A549 (cell line): ENCODE results near the gene ARHGEF28. TPM values are rescaled to one million over a fixed set of nuclear protein-coding genes. Genes with fewer than 3 reads are reported as not detected.

ENCODE experiments used
- ATAC-seq, 2 experiments: fragments of 200-7000 bp in 1 of 2; fragments of >200 bp in 1 of 2; cut with Nextera tagmentation in 1 of 2; cut with Tn5 transposase in 1 of 2; 3 replicates each; pipeline versions ENCODE4 v1.8.0 to v1.9.1; 2018 to 2020; ENCODE audit warnings: mild to moderate bottlenecking in 1 of 2, moderate library complexity in 1 of 2
- CTCF ChIA-PET: fragments of 300-600 bp; sonication (Branson Sonifier 250); formaldehyde crosslinking; extraction: SDS; loops from one replicate; lab custom pipeline; 2021; ENCODE audit warnings: antibody characterized with exemption, inconsistent platforms; lab: Yijun Ruan, JAX
- POLR2A ChIA-PET: fragments of 350-600 bp; formaldehyde crosslinking; extraction: SDS; loops from one replicate; lab custom pipeline; 2021; ENCODE audit warnings: antibody characterized with exemption, inconsistent platforms; lab: Yijun Ruan, JAX
- DNase-seq, 2 experiments: peaks; one replicate each; pipeline versions ENCODE4 v3.0.0 to v3.0.0-alpha.2; 2011 to 2016; ENCODE audit warnings: low read depth in 1 of 2, low spot score in 1 of 2
- FAIRE-seq: peaks from 2 replicates; lab custom pipeline; 2011; peaks lifted over from hg19 to GRCh38; lab: Jason Lieb, UNC
- H3K27ac ChIP-seq, 2 experiments: fragments of >200 bp; sonication (Bioruptor Twin); formaldehyde crosslinking; 3 replicates each; pipeline ENCODE4 v1.5.1; 2016 to 2017
- H3K4me1 ChIP-seq: fragments of >200 bp; sonication (Bioruptor Twin); formaldehyde crosslinking; 3 replicates; pipeline ENCODE4 v1.6.1; 2016
- H3K4me2 ChIP-seq: fragments of >200 bp; sonication (Bioruptor Twin); formaldehyde crosslinking; 3 replicates; pipeline ENCODE4 v1.6.1; 2016
- H3K4me3 ChIP-seq: fragments of >200 bp; sonication (Bioruptor Twin); formaldehyde crosslinking; 3 replicates; pipeline ENCODE4 v1.5.1; 2016
- H3K9me3 ChIP-seq: fragments of >200 bp; sonication (Bioruptor Twin); formaldehyde crosslinking; 3 replicates; pipeline ENCODE4 v1.6.1; 2016
- CBX8 ChIP-seq: fragments of 200-600 bp; sonication (generic); IDR thresholded peaks from 2 replicates; pipeline ENCODE4 v1.6.1; 2016
- CHD4 ChIP-seq: fragments of 200-600 bp; sonication (generic); IDR thresholded peaks from 2 replicates; pipeline ENCODE4 v1.6.1; 2016; ENCODE audit warnings: antibody characterized with exemption, mild to moderate bottlenecking, borderline replicate concordance
- CTCF ChIP-seq: fragments of >200 bp; sonication (Bioruptor Twin); formaldehyde crosslinking; IDR thresholded peaks from 3 replicates; pipeline ENCODE4 v1.5.1; 2016
- E2F6 ChIP-seq: IDR thresholded peaks from 2 replicates; pipeline ENCODE4 v1.6.1; 2012; ENCODE audit warnings: low read depth, borderline replicate concordance
- ELK1 ChIP-seq: fragments of 150-350 bp; IDR thresholded peaks from 2 replicates; pipeline ENCODE4 v1.6.1; 2014; ENCODE audit warnings: low read depth, mild to moderate bottlenecking, low read length
- FOXS1 ChIP-seq: fragments of 250-450 bp; sonication (Bioruptor Pico); IDR thresholded peaks from 2 replicates; pipeline ENCODE4 v1.5.0; 2020; ENCODE audit warnings: mild to moderate bottlenecking, moderate library complexity
- HOXB13 ChIP-seq: fragments of 250-450 bp; sonication (Bioruptor Pico); IDR thresholded peaks from 2 replicates; pipeline ENCODE4 v1.5.0; 2020; ENCODE audit warnings: low read depth, mild to moderate bottlenecking, moderate library complexity
- JUN ChIP-seq, 2 experiments: fragments of >200 bp; sonication (Bioruptor Twin); formaldehyde crosslinking; IDR thresholded peaks; 2 replicates in 1 of 2; 3 replicates in 1 of 2; pipeline ENCODE4 v1.6.1; 2016 to 2017
- KDM5A ChIP-seq: fragments of 200-600 bp; sonication (generic); IDR thresholded peaks from 2 replicates; pipeline ENCODE4 v1.6.1; 2016; ENCODE audit warnings: antibody characterized with exemption, mild to moderate bottlenecking
- MAFK ChIP-seq: fragments of 450-650 bp; IDR thresholded peaks from 2 replicates; pipeline ENCODE4 v1.6.1; 2014; ENCODE audit not compliant: partially characterized antibody
- MAX ChIP-seq: IDR thresholded peaks from 2 replicates; pipeline ENCODE4 v1.6.1; 2012
- NR3C1 ChIP-seq: fragments of >200 bp; sonication (Bioruptor Twin); formaldehyde crosslinking; IDR thresholded peaks from 3 replicates; pipeline ENCODE4 v1.6.1; 2017
- POLR2AphosphoS2 ChIP-seq: conservative IDR thresholded peaks from 2 replicates; pipeline ENCODE4 v1.6.1; 2012; ENCODE audit warnings: low read length, improper control_type of control experiment, inconsistent platforms
- RCOR1 ChIP-seq: fragments of 150-350 bp; IDR thresholded peaks from 2 replicates; pipeline ENCODE4 v1.6.1; 2014; ENCODE audit warnings: antibody characterized with exemption, low read length, low read depth
- ZC3H11A ChIP-seq: fragments of 450-650 bp; IDR thresholded peaks from 2 replicates; pipeline ENCODE4 v1.6.1; 2014; ENCODE audit warnings: antibody characterized with exemption, mild to moderate bottlenecking
- ZFP36 ChIP-seq: fragments of 450-650 bp; IDR thresholded peaks from 2 replicates; pipeline ENCODE4 v1.6.1; 2014; ENCODE audit warnings: borderline replicate concordance; ENCODE audit not compliant: partially characterized antibody
- WGBS: methylation state at CpG from one replicate; pipeline ENCODE4 v1.1.6; 2017; ENCODE audit errors: missing lambda C conversion rate; 5-methylcytosine and 5-hydroxymethylcytosine counted together
- polyA plus RNA-seq, 4 experiments: library from polyadenylated mRNA; depleted of rRNA in 3 of 4; stranded (reverse); fragments of >200 nt; fragmentation: RNase III in 1 of 4; extraction: RNeasy Plus Mini Kit Qiagen cat#74134 plus additional on column Dnase treatment in 1 of 4; gene quantifications; 2 replicates in 3 of 4; 3 replicates in 1 of 4; pipeline ENCODE4 v1.2.3, GENCODE V29; 2011 to 2017
- TF ChIP-seq, protein P1 (sequence below): fragments of 250-450 bp; sonication (Bioruptor Pico); IDR thresholded peaks from 2 replicates; pipeline ENCODE4 v1.5.0; 2020; ENCODE audit warnings: low read depth, mild to moderate bottlenecking, moderate library complexity

The ARHGEF28 gene
- polyA plus RNA-seq, 2 of the 4 experiments (the other 2 are of a cell fraction) = 17.0 to 22.3 TPM

- ChIA-PET POLR2A (no interaction called here), CTCF (no interaction called here)
- H3K27ac ChIP-seq = no peak overlapping the region
- FAIRE-seq (no peak), DNase-seq (no peak), ATAC-seq (no peak)
- TF ChIP-seq HOXB13 (CRISPR knock-in tag) (no peak), JUN (IDR thresholded peaks at IDR 0.05) (no peak), ZFP36 (no peak), MAX (no peak), KDM5A (no peak), POLR2AphosphoS2 (no peak), MAFK (no peak), E2F6 (no peak), FOXS1 (CRISPR knock-in tag) (no peak), NR3C1 (no peak)
- TF ChIP-seq, protein P1, sequence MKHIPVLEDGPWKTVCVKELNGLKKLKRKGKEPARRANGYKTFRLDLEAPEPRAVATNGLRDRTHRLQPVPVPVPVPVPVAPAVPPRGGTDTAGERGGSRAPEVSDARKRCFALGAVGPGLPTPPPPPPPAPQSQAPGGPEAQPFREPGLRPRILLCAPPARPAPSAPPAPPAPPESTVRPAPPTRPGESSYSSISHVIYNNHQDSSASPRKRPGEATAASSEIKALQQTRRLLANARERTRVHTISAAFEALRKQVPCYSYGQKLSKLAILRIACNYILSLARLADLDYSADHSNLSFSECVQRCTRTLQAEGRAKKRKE (CRISPR knock-in tag) = no peak
- no peaks in the 10 kb centered on the region for H3K9me3 ChIP-seq
- H3K4me1 ChIP-seq = no peaks in the 10 kb centered on the region
- no peak overlapping the region for H3K4me3 ChIP-seq
- H3K4me2 ChIP-seq = no peak overlapping the region
These were observed 215.6 kb downstream of the ARHGEF28 start for GRCh38 chr5:73841641-73842040.

DNA sequence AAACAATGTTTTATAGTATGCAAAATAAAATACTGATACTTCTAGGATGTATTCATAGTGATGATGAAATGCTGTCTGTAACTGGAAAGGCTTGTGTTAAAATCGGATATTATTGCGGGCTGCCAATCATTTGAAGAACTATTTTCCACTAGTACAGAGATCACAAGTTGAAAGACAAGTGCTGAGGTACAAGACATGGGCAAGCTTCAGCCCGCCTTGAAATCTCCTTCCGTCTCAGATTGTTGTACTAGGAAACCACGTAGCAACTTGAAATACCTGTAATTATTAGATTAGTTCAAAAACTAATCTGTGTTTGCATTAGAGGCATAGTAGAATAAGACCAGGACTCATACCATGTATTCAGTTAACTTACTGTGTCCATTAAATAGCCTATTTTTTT is 218.2 kb downstream of the ARHGEF28 start:
- TF ChIP-seq RCOR1 (no peak), ELK1 (no peak), CBX8 (no peak), MAX (no peak), CTCF (no peak), CHD4 (no peak), KDM5A (no peak), ZC3H11A (no peak)
- TF ChIP-seq, protein P1 (CRISPR knock-in tag) = no peak
- no peak overlapping the region for H3K4me3 ChIP-seq
- FAIRE-seq (no peak), ATAC-seq (no peak), DNase-seq (no peak)
- no peak overlapping the region for H3K4me2 ChIP-seq
- 92% methylated on average over 5 of the region's 5 CpGs for WGBS
- ChIA-PET CTCF (no interaction called here), POLR2A (interaction anchor here (1.1 kb wide), 1 partner anchor 797 kb away, joined by 6 read pairs; the partner anchor contains the start of gene ENC1)
- H3K27ac ChIP-seq = no peak overlapping the region
- no peaks in the 10 kb centered on the region for H3K4me1 ChIP-seq
- H3K9me3 ChIP-seq = no peaks in the 10 kb centered on the region
